Type B pancreatic cell (in vitro differentiated cells): ENCODE measurements around the gene ABLIM2. TPM values are rescaled to one million over a fixed set of nuclear protein-coding genes. Genes with fewer than 3 reads are reported as not detected.

Experiments
- DNase-seq: peaks from one replicate; pipeline ENCODE4 v3.0.0; 2021; ENCODE audit warnings: mixed read lengths; ENCODE audit not compliant: unreplicated experiment; ENCODE audit errors: extremely low spot score
- H3K27ac Mint-ChIP-seq: 2 replicates; pipeline ENCODE4 v1.8.0; 2021; ENCODE audit warnings: mild to moderate bottlenecking, mixed read lengths
- H3K27me3 Mint-ChIP-seq: 2 replicates; pipeline ENCODE4 v1.8.0; 2021; ENCODE audit warnings: mixed read lengths
- H3K36me3 Mint-ChIP-seq: 2 replicates; pipeline ENCODE4 v1.8.0; 2021; ENCODE audit warnings: mixed read lengths
- H3K4me1 Mint-ChIP-seq: one replicate; pipeline ENCODE4 v1.8.0; 2021; ENCODE audit warnings: mixed read lengths; ENCODE audit not compliant: unreplicated experiment
- H3K4me3 Mint-ChIP-seq: 2 replicates; pipeline ENCODE4 v1.8.0; 2021; ENCODE audit warnings: mild to moderate bottlenecking, mixed read lengths
- H3K9me3 Mint-ChIP-seq: 2 replicates; pipeline ENCODE4 v1.8.0; 2021; ENCODE audit warnings: mixed read lengths
- CTCF ChIP-seq: fragments of 200-600 bp; sonication (generic); conservative IDR thresholded peaks from 2 replicates; pipeline ENCODE4 v1.5.0; 2021; ENCODE audit warnings: antibody characterized with exemption, mild to moderate bottlenecking
- total RNA-seq: library from RNA; stranded (reverse); gene quantifications from 2 replicates; pipeline ENCODE4 v1.2.1, GENCODE V29; 2021; ENCODE audit warnings: low replicate concordance

Gene ABLIM2
- total RNA-seq, 1 donor from 2014 or later, result 2.6 TPM

GRCh38 chr4:8129785-8130184 is 28.8 kb downstream of the ABLIM2 start:
- DNase-seq, result no peak
- Mint-ChIP-seq H3K4me1 (peaks cover 15% of the 10 kb centered on the region), H3K27me3 (peaks cover 3% of the 10 kb centered on the region), H3K27ac (no peak overlapping the region), H3K9me3 (no peaks in the 10 kb centered on the region), H3K36me3 (no peaks in the 10 kb centered on the region), H3K4me3 (no peak overlapping the region)
- no peak for TF ChIP-seq CTCF

GRCh38 chr4:8129136-8129535 is 29.5 kb downstream of the ABLIM2 start:
- H3K27ac Mint-ChIP-seq, result no peak overlapping the region
- peaks cover 3% of the 10 kb centered on the region for H3K27me3 Mint-ChIP-seq

GRCh38 chr4:8128100-8128856 is 30.3 kb downstream of the ABLIM2 start:
- H3K36me3 Mint-ChIP-seq, result no peaks in the 10 kb centered on the region
- H3K4me3 Mint-ChIP-seq, result no peak overlapping the region
- TF ChIP-seq CTCF, result no peak
- no peak overlapping the region for H3K27ac Mint-ChIP-seq
- H3K4me1 Mint-ChIP-seq, result peaks cover 20% of the 10 kb centered on the region
- H3K9me3 Mint-ChIP-seq, result no peaks in the 10 kb centered on the region
- H3K27me3 Mint-ChIP-seq, result peaks cover 5% of the 10 kb centered on the region
- DNase-seq, result no peak

More at GRCh38 chr4:8129136-8129535, 29.5 kb downstream of the ABLIM2 start:
- H3K4me3 Mint-ChIP-seq, result no peak overlapping the region
- H3K9me3 Mint-ChIP-seq, result no peaks in the 10 kb centered on the region
- DNase-seq, result no peak
- no peaks in the 10 kb centered on the region for H3K36me3 Mint-ChIP-seq
- peaks cover 12% of the 10 kb centered on the region for H3K4me1 Mint-ChIP-seq
- TF ChIP-seq CTCF, result no peak

- DNase-seq, result no peak
- Mint-ChIP-seq H3K27ac (no peak overlapping the region), H3K36me3 (no peaks in the 10 kb centered on the region), H3K4me3 (no peak overlapping the region), H3K4me1 (peaks cover 20% of the 10 kb centered on the region), H3K9me3 (no peaks in the 10 kb centered on the region), H3K27me3 (peaks cover 3% of the 10 kb centered on the region)
- TF ChIP-seq CTCF, result no peak
Measured at GRCh38 chr4:8127051-8127826, 31.4 kb downstream of the ABLIM2 start.

- Mint-ChIP-seq H3K9me3 (no peaks in the 10 kb centered on the region), H3K27me3 (peaks cover 3% of the 10 kb centered on the region), H3K4me1 (peaks cover 20% of the 10 kb centered on the region), H3K36me3 (no peaks in the 10 kb centered on the region), H3K4me3 (no peak overlapping the region), H3K27ac (no peak overlapping the region)
- TF ChIP-seq CTCF, result no peak
- no peak for DNase-seq
Measured at GRCh38 chr4:8126523-8126922, 32.1 kb downstream of the ABLIM2 start.
